CD14-positive monocyte (primary cell): Measurements from ENCODE around the gene RALA. TPM values are rescaled to one million over a fixed set of nuclear protein-coding genes. Genes with fewer than 3 reads are reported as not detected.

Experiments
- DNase-seq, 3 donors: peaks; one replicate each; pipeline ENCODE4 v3.0.0-alpha.2; 2011 to 2022
- H2AFZ ChIP-seq: 2 replicates; pipeline ENCODE4 v1.6.0; 2012; ENCODE audit warnings: mild to moderate bottlenecking, low read depth, low read length, inconsistent platforms; ENCODE audit not compliant: insufficient read depth, poor library complexity, severe bottlenecking
- H3K27ac ChIP-seq, 2 donors: 1 replicate in 1 of 2; 2 replicates in 1 of 2; pipeline ENCODE4 v1.5.1; 2012 to 2013; ENCODE audit warnings: low read length in 2 of 2, control low read depth in 1 of 2, inconsistent platforms in 1 of 2, low read depth in 1 of 2, mild to moderate bottlenecking in 1 of 2
- H3K27me3 ChIP-seq, 2 donors: one replicate each; pipeline versions ENCODE4 v1.6.0 to v1.6.1; 2011 to 2013; ENCODE audit warnings: low read length in 2 of 2; ENCODE audit not compliant: control insufficient read depth in 2 of 2, insufficient read depth in 2 of 2
- H3K36me3 ChIP-seq, 2 donors: replicated peaks in 1 of 2; 1 replicate in 1 of 2; 2 replicates in 1 of 2; pipeline versions ENCODE4 v1.5.1 to v1.6.1; 2012 to 2013; ENCODE audit warnings: low read length in 2 of 2, control low read depth in 1 of 2, inconsistent platforms in 1 of 2, mild to moderate bottlenecking in 1 of 2; ENCODE audit not compliant: insufficient read depth in 2 of 2, control insufficient read depth in 1 of 2
- H3K4me1 ChIP-seq, 2 donors: 1 replicate in 1 of 2; 2 replicates in 1 of 2; pipeline versions ENCODE4 v1.5.1 to v1.6.1; 2012 to 2013; ENCODE audit warnings: low read length in 2 of 2, control low read depth in 1 of 2, inconsistent platforms in 1 of 2, mild to moderate bottlenecking in 1 of 2, moderate library complexity in 1 of 2; ENCODE audit not compliant: insufficient read depth in 2 of 2, control insufficient read depth in 1 of 2
- H3K4me2 ChIP-seq: replicated peaks from 2 replicates; pipeline ENCODE3; 2012; ENCODE audit warnings: low read length, moderate library complexity, mild to moderate bottlenecking; ENCODE audit not compliant: poor library complexity, severe bottlenecking; ENCODE audit errors: extremely low read depth
- H3K4me3 ChIP-seq, 3 experiments: fragments of 200-600 bp in 1 of 3; sonication (generic) in 1 of 3; replicated peaks in 1 of 3; 1 replicate in 2 of 3; 2 replicates in 1 of 3; pipeline ENCODE4 v1.5.1; 2011 to 2013; ENCODE audit warnings: low read length in 3 of 3, mild to moderate bottlenecking in 3 of 3, control low read depth in 2 of 3, low read depth in 2 of 3, inconsistent platforms in 1 of 3, moderate library complexity in 1 of 3
- H3K79me2 ChIP-seq: 2 replicates; pipeline ENCODE4 v1.6.0; 2012; ENCODE audit warnings: mild to moderate bottlenecking, control low read depth, inconsistent platforms, low read length, moderate library complexity; ENCODE audit not compliant: insufficient read depth
- H3K9ac ChIP-seq: 2 replicates; pipeline ENCODE4 v1.6.0; 2017; ENCODE audit warnings: low read length, mild to moderate bottlenecking; ENCODE audit not compliant: insufficient read depth, poor library complexity, severe bottlenecking
- H3K9me3 ChIP-seq, 2 donors: replicated peaks in 1 of 2; 1 replicate in 1 of 2; 2 replicates in 1 of 2; pipeline versions ENCODE4 v1.5.1 to v1.6.1; 2012 to 2013; ENCODE audit warnings: low read length in 2 of 2, control low read depth in 1 of 2; ENCODE audit not compliant: control insufficient read depth in 1 of 2, insufficient read depth in 1 of 2
- H4K20me1 ChIP-seq: 2 replicates; pipeline ENCODE4 v1.6.0; 2012; ENCODE audit warnings: mild to moderate bottlenecking, low read length, control low read depth, moderate library complexity; ENCODE audit not compliant: insufficient read depth
- H3K27ac Mint-ChIP-seq, 7 donors: one replicate each; pipeline ENCODE4 v1.8.0; 2020; ENCODE audit warnings: mild to moderate bottlenecking in 7 of 7, mixed read lengths in 7 of 7, moderate library complexity in 6 of 7, inconsistent platforms in 2 of 7
- H3K27me3 Mint-ChIP-seq, 3 donors: one replicate each; pipeline ENCODE4 v1.8.0; 2021 to 2022; ENCODE audit warnings: low read depth in 3 of 3, mild to moderate bottlenecking in 3 of 3, mixed read lengths in 3 of 3, moderate library complexity in 3 of 3, inconsistent platforms in 1 of 3
- H3K36me3 Mint-ChIP-seq, 2 donors: one replicate each; pipeline ENCODE4 v1.8.0; 2020; ENCODE audit warnings: mixed read lengths in 2 of 2, inconsistent platforms in 1 of 2, mild to moderate bottlenecking in 1 of 2
- H3K4me1 Mint-ChIP-seq: one replicate; pipeline ENCODE4 v1.8.0; 2020; ENCODE audit warnings: mild to moderate bottlenecking, mixed read lengths
- H3K4me3 Mint-ChIP-seq, 2 donors: one replicate each; pipeline ENCODE4 v1.8.0; 2020; ENCODE audit warnings: mild to moderate bottlenecking in 2 of 2, mixed read lengths in 2 of 2, moderate library complexity in 1 of 2
- H3K9me3 Mint-ChIP-seq, 7 donors: one replicate each; pipeline ENCODE4 v1.8.0; 2020 to 2022; ENCODE audit warnings: mixed read lengths in 7 of 7, mild to moderate bottlenecking in 6 of 7, moderate library complexity in 6 of 7, inconsistent platforms in 2 of 7
- CTCF ChIP-seq: fragments of 200-600 bp; IDR thresholded peaks from one replicate; pipeline ENCODE4 v1.8.0; 2022; ENCODE audit warnings: antibody characterized with exemption, mild to moderate bottlenecking
- WGBS: methylation state at CpG from one replicate; pipeline ENCODE4 v1.1.5; 2013; ENCODE audit warnings: missing lambda C conversion rate; ENCODE audit not compliant: insufficient coverage; 5-methylcytosine and 5-hydroxymethylcytosine counted together
- intact Hi-C, 2 donors: fragments of 100-400 bp; cut with micrococcal nuclease; formaldehyde crosslinking; loops; one replicate each; pipeline versions ENCODE4 v1.15.0 to v1.15.1; 2023
- polyA plus RNA-seq, 3 donors: library from polyadenylated mRNA; depleted of rRNA in 1 of 3; unstranded in 2 of 3; stranded (reverse) in 1 of 3; fragments of 300-500 nt in 2 of 3; fragments of >200 nt in 1 of 3; fragmentation: Illumina TruSeq in 2 of 3; gene quantifications; 1 replicate in 2 of 3; 2 replicates in 1 of 3; pipeline ENCODE4 v1.2.3, GENCODE V29; 2012 to 2021

The RALA gene
- polyA plus RNA-seq, 3 donors: 5.9 to 32.0 (median 30.8) TPM

- Histone ChIP-seq H3K4me3 (no peak overlapping the region), H3K27me3 (no peaks in the 10 kb centered on the region), H3K4me2 (no peak overlapping the region), H3K27ac (no peak overlapping the region), H4K20me1 (no peaks in the 10 kb centered on the region), H3K4me1 (peaks cover 0 to 1% of the 10 kb centered on the region in 2 donors), H3K36me3 (no peaks in the 10 kb centered on the region), H3K79me2 (no peaks in the 10 kb centered on the region), H3K9me3 (no peaks in the 10 kb centered on the region), H2AFZ (no peak overlapping the region), H3K9ac (no peak overlapping the region)
- Mint-ChIP-seq H3K27me3 (peaks cover 0 to 2% (median 0%) of the 10 kb centered on the region in 3 donors), H3K27ac (no peak overlapping the region), H3K4me1 (peaks cover 10% of the 10 kb centered on the region), H3K9me3 (peaks cover 0 to 3% (median 0%) of the 10 kb centered on the region in 7 donors), H3K4me3 (no peak overlapping the region), H3K36me3 (no peaks in the 10 kb centered on the region)
- no CpG with 5 or more reads among the region's 5 CpGs for WGBS
- TF ChIP-seq CTCF: no peak
- intact Hi-C loops: no loop called here
- DNase-seq: no peak
Measured at GRCh38 chr7:39594988-39595620, 28.3 kb upstream of the RALA start.

GRCh38 chr7:39602351-39602750 is 21.0 kb upstream of the RALA start:
- WGBS: no CpG with 5 or more reads among the region's 2 CpGs
- H3K27ac Mint-ChIP-seq: no peak overlapping the region
- H2AFZ ChIP-seq: no peak overlapping the region

More at GRCh38 chr7:39602351-39602750, 21.0 kb upstream of the RALA start:
- Histone ChIP-seq H3K4me2 (no peak overlapping the region), H3K4me3 (no peak overlapping the region), H3K27me3 (no peaks in the 10 kb centered on the region), H3K4me1 (no peaks in the 10 kb centered on the region), H4K20me1 (no peaks in the 10 kb centered on the region), H3K27ac (no peak overlapping the region), H3K79me2 (no peaks in the 10 kb centered on the region), H3K9ac (no peak overlapping the region), H3K36me3 (no peaks in the 10 kb centered on the region), H3K9me3 (no peaks in the 10 kb centered on the region)
- Mint-ChIP-seq H3K4me3 (no peak overlapping the region), H3K9me3 (peaks cover 0 to 2% (median 0%) of the 10 kb centered on the region in 7 donors), H3K4me1 (no peaks in the 10 kb centered on the region), H3K27me3 (peaks cover 0 to 5% (median 0%) of the 10 kb centered on the region in 3 donors), H3K36me3 (no peaks in the 10 kb centered on the region)
- TF ChIP-seq CTCF: no peak
- intact Hi-C loops: no loop called here
- DNase-seq: no peak
